Right kidney (tissue), 1 donor: ENCODE data around the gene PCCA.
"Not testable (repeated sequence)": the region's sequence is repeated elsewhere in the genome, so short reads cannot be mapped to it uniquely, and the experiment has no call there.

Experiments used
- DNase-seq: peaks from one replicate; pipeline ENCODE4 v3.0.0-alpha.2; 2016

The PCCA gene

GRCh38 chr13:100184095-100184494 is 95.2 kb downstream of the PCCA start:
- DNase-seq: no peak

GRCh38 chr13:100195568-100195967 is 106.7 kb downstream of the PCCA start:
- no peak for DNase-seq

GRCh38 chr13:100196375-100196774 is 107.5 kb downstream of the PCCA start:
- DNase-seq: no peak

- no peak for DNase-seq
These were observed 108.2 kb downstream of the PCCA start for GRCh38 chr13:100197116-100197515.

GRCh38 chr13:100197591-100198365 is 108.9 kb downstream of the PCCA start:
- DNase-seq: no peak

- no peak for DNase-seq
These were observed 114.9 kb downstream of the PCCA start for GRCh38 chr13:100203696-100204367.

GRCh38 chr13:100208002-100208401 is 119.1 kb downstream of the PCCA start:
- no peak for DNase-seq

GRCh38 chr13:100208626-100209025 is 119.7 kb downstream of the PCCA start:
- DNase-seq: no peak

GRCh38 chr13:100209857-100210825 is 121.2 kb downstream of the PCCA start:
- DNase-seq: no peak

GRCh38 chr13:100211016-100211710 is 122.3 kb downstream of the PCCA start:
- no peak for DNase-seq

- no peak for DNase-seq
These were observed 124.1 kb downstream of the PCCA start for GRCh38 chr13:100212904-100213553.

GRCh38 chr13:100213576-100213975 is 124.7 kb downstream of the PCCA start:
- DNase-seq: no peak

GRCh38 chr13:100214886-100215285 is 126.0 kb downstream of the PCCA start:
- DNase-seq: no peak

GRCh38 chr13:100221166-100221565 is 132.3 kb downstream of the PCCA start:
- no peak for DNase-seq

- DNase-seq: not testable (repeated sequence)
These were observed 135.2 kb downstream of the PCCA start for GRCh38 chr13:100223966-100224530.

- DNase-seq: no peak
These were observed 140.7 kb downstream of the PCCA start for GRCh38 chr13:100229603-100230002.

- DNase-seq: no peak
These were observed 141.9 kb downstream of the PCCA start for GRCh38 chr13:100230769-100231149.

- DNase-seq: no peak
These were observed 142.3 kb downstream of the PCCA start for GRCh38 chr13:100231176-100231575.

GRCh38 chr13:100234006-100234405 is 145.1 kb downstream of the PCCA start:
- DNase-seq: no peak

- no peak for DNase-seq
These were observed 145.7 kb downstream of the PCCA start for GRCh38 chr13:100234524-100235136.
